Measurements from ENCODE around the gene IGLL1.

Gene IGLL1

DNA sequence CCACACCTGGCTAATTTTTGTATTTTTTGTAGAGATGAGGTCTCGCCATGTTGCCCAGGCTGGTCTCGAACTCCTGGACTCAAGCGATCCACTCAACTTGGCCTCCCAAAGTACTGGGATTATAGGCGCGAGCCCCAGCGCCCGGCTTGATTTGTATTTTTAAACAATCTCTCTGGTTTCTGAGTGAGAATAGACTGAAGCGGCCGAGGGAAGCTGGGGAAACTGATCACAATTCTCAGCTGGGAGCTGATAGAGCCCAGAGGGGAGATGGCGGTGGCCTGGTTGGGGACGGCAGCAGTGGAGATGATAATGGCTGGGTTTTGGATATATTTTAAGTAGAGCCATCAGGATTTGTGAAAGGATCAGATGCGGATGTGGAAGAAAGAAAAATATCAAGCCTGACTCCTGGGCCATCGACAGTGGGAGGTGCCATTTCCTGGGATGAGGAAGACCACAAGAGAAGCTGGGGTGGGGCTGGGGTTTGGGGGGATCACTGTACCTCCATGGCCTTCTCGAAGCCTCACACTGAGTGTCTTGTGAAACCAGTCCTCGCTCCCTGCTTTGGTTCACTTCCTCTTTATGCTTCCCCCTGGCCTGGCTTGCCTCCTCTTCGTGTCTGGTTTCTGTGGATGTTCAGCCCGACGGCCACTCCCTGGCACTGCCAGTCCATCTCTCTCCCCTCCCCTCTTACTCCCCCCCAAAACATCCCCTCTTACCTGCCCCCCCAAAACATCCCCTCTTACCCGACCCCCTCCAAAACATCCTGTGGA is 51.9 kb downstream of the IGLL1 start:
- DNase-seq (ENCODE audit: low read depth) = no peak

DNA sequence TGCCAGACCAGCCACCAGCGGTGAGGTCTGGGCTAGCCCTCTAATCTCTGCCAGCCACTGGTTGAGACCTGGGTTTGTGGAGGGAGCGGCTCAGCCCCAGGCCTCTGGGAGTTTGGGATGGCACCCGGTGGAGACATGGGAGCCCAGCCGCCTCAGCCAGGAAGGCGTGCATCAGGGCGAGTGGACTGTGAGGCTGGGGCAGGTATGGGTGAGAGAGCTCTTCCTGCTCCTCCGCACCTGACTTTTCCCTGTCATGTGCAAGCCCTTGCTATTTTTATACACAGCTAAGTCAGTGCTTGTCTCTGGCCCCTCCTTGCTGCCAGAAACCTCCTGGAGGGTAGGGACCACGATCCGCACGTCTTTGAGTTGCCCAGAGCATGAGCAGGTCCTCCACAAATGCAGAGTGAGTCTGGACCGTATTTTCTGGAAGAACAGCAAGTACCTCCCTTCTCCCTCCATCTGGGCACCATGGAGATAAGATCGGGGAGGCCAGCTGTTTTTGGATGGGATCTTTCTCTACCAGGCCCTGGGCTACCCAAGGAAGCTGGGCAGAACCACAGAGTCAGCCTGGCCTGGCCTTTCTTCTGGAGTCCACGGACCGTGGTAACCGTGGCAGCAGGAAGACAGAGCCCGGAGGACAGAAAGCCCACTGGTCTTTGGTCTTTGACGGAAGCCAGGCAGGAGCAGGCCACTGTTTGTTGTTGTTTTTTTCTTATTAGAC is 53.3 kb downstream of the IGLL1 start:
- DNase-seq (ENCODE audit: low read depth) = no peak

GRCh38 chr22:23525510-23525909 is 54.6 kb downstream of the IGLL1 start:
- DNase-seq (ENCODE audit: low read depth) = no peak

GRCh38 chr22:23524226-23524625 is 55.9 kb downstream of the IGLL1 start:
- no peak for DNase-seq (ENCODE audit: low read depth)

DNA sequence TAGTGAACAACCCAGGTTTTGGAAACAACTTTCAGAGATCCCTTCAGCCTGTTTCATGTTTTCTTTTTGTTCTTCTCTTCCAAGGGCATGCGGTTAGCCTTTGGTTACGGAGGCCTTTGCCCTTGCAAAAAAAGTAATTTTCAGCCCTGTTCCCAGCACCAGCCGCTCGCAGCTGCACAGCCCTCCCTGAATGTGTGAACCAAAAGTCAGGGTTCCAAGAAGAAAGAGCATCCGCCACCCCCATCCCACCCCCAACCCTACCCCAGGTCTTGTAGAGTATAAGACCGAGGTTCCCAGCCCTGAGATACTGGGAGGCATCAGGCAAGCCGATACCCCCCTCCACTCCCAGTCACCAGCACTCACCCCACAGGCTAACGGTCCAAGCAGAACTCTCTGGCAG is 56.4 kb downstream of the IGLL1 start:
- DNase-seq (ENCODE audit: low read depth) = no peak

All from stimulated activated CD8-positive, alpha-beta memory T cell treated with anti-CD3 and anti-CD28 coated beads, Interleukin-15, amount 100 ng/mL, for 24 hours (primary cell).